Peyer's patch (tissue), 4 donors: Measurements from ENCODE around the gene APC2. TPM values are rescaled to one million over a fixed set of nuclear protein-coding genes. Genes with fewer than 3 reads are reported as not detected.
A peak's percentile ranks its signal among the peaks of the same experiment; 100 is the strongest.

Experiments used
- DNase-seq, 3 donors: peaks; one replicate each; pipeline ENCODE4 v3.0.0-alpha.2; 2017 to 2019
- H3K27ac ChIP-seq, 4 donors: fragments of 200-600 bp; sonication (generic); one replicate each; pipeline ENCODE4 v1.5.1; 2016 to 2019
- H3K27me3 ChIP-seq, 2 donors: fragments of 200-600 bp; sonication (generic); one replicate each; pipeline ENCODE4 v1.5.1; 2019
- H3K36me3 ChIP-seq, 3 donors: fragments of 200-600 bp; sonication (generic); one replicate each; pipeline ENCODE4 v1.5.1; 2016 to 2019
- H3K4me1 ChIP-seq, 4 donors: fragments of 200-600 bp; sonication (generic); one replicate each; pipeline ENCODE4 v1.5.1; 2016 to 2019
- H3K4me3 ChIP-seq, 4 donors: fragments of 200-600 bp; sonication (generic); 1 replicate in 3 of 4; 2 replicates in 1 of 4; pipeline ENCODE4 v1.5.1; 2016 to 2019; ENCODE audit warnings: mild to moderate bottlenecking in 1 of 4
- H3K9me3 ChIP-seq, 4 donors: fragments of 200-600 bp; sonication (generic); one replicate each; pipeline ENCODE4 v1.5.1; 2016 to 2019; ENCODE audit warnings: mild to moderate bottlenecking in 1 of 4
- CTCF ChIP-seq, 6 experiments: fragments of 450-650 bp in 4 of 6; fragments of 200-600 bp in 2 of 6; sonication (generic) in 1 of 6; IDR thresholded peaks; one replicate each; pipeline ENCODE4 v1.5.1; 2017 to 2019; ENCODE audit warnings: antibody characterized with exemption in 6 of 6, mild to moderate bottlenecking in 3 of 6, moderate library complexity in 1 of 6
- POLR2A ChIP-seq, 2 donors: fragments of 450-650 bp; IDR thresholded peaks; one replicate each; pipeline ENCODE4 v1.5.1; 2017; ENCODE audit warnings: antibody characterized with exemption in 2 of 2, mild to moderate bottlenecking in 2 of 2, moderate library complexity in 2 of 2
- total RNA-seq, 4 donors: library from RNA; depleted of rRNA; stranded (reverse); fragments of >200 nt; gene quantifications; one replicate each; pipeline ENCODE4 v1.1.0, GENCODE V29; 2016

Gene APC2
- total RNA-seq, 4 donors from 2014 or later, result 0.18 to 0.76 (median 0.27) TPM; not detected in 1

- TF ChIP-seq CTCF (IDR thresholded peaks at IDR 0.05), result no peak
- no peak for TF ChIP-seq POLR2A (IDR thresholded peaks at IDR 0.05)
- Histone ChIP-seq H3K27me3 (no peaks in the 10 kb centered on the region), H3K27ac (no peak overlapping the region), H3K9me3 (peaks cover 0 to 8% (median 0%) of the 10 kb centered on the region in 4 donors), H3K4me1 (peaks cover 3 to 30% (median 6%) of the 10 kb centered on the region in 4 donors), H3K4me3 (no peak overlapping the region), H3K36me3 (no peaks in the 10 kb centered on the region)
- no peak for DNase-seq
Observed at GRCh38 chr19:1505012-1505411, 55.1 kb downstream of the APC2 start.

- no peak for DNase-seq
- no peaks in the 10 kb centered on the region for H3K27me3 ChIP-seq
Observed at GRCh38 chr19:1505991-1506881, 56.3 kb downstream of the APC2 start.

GRCh38 chr19:1507192-1507660 lies 57.3 kb downstream of the APC2 start:
- H3K36me3 ChIP-seq, result no peaks in the 10 kb centered on the region
- no peak for DNase-seq
- no peaks in the 10 kb centered on the region for H3K27me3 ChIP-seq
- peaks cover 3 to 52% (median 6%) of the 10 kb centered on the region in 4 donors for H3K4me1 ChIP-seq
- peaks cover 0 to 8% (median 0%) of the 10 kb centered on the region in 4 donors for H3K9me3 ChIP-seq
- H3K4me3 ChIP-seq, result peak overlapping the region in 3 of 4 donors; percentile 38 to 54 (median 47)
- peak overlapping the region in 3 of 4 donors; percentile 65 to 89 (median 83) for H3K27ac ChIP-seq
- TF ChIP-seq POLR2A (IDR thresholded peaks at IDR 0.05), result no peak

More at GRCh38 chr19:1505991-1506881, 56.3 kb downstream of the APC2 start:
- no peak overlapping the region for H3K27ac ChIP-seq
- H3K4me3 ChIP-seq, result no peak overlapping the region
- H3K9me3 ChIP-seq, result peaks cover 0 to 8% (median 0%) of the 10 kb centered on the region in 4 donors
- peaks cover 3 to 42% (median 6%) of the 10 kb centered on the region in 4 donors for H3K4me1 ChIP-seq
- no peaks in the 10 kb centered on the region for H3K36me3 ChIP-seq
- TF ChIP-seq POLR2A (IDR thresholded peaks at IDR 0.05) (no peak), CTCF (IDR thresholded peaks at IDR 0.05) (no peak)

GRCh38 chr19:1507763-1508506 lies 58.0 kb downstream of the APC2 start:
- H3K27ac ChIP-seq, result peak overlapping the region; percentile 65 to 89 (median 77)
- peak overlapping the region; percentile 25 to 54 (median 42) for H3K4me3 ChIP-seq
- TF ChIP-seq POLR2A (IDR thresholded peaks at IDR 0.05), result no peak
- TF ChIP-seq CTCF (IDR thresholded peaks at IDR 0.05), result no peak
- H3K4me1 ChIP-seq, result peaks cover 3 to 53% (median 7%) of the 10 kb centered on the region in 4 donors
- peak; percentile 79 to 95 (median 94) for DNase-seq
- H3K9me3 ChIP-seq, result peaks cover 0 to 8% (median 0%) of the 10 kb centered on the region in 4 donors
- H3K27me3 ChIP-seq, result no peaks in the 10 kb centered on the region
- no peaks in the 10 kb centered on the region for H3K36me3 ChIP-seq

- H3K36me3 ChIP-seq, result no peaks in the 10 kb centered on the region
- H3K4me3 ChIP-seq, result peak overlapping the region in 3 of 4 donors; percentile 38 to 54 (median 47)
- TF ChIP-seq CTCF (IDR thresholded peaks at IDR 0.05), result no peak
- no peak for TF ChIP-seq POLR2A (IDR thresholded peaks at IDR 0.05)
- H3K9me3 ChIP-seq, result peaks cover 0 to 8% (median 0%) of the 10 kb centered on the region in 4 donors
- H3K27ac ChIP-seq, result peak overlapping the region in 3 of 4 donors; percentile 71 to 89 (median 83)
- DNase-seq, result no peak
- peaks cover 3 to 52% (median 7%) of the 10 kb centered on the region in 4 donors for H3K4me1 ChIP-seq
- peaks cover 0 to 3% of the 10 kb centered on the region in 2 donors for H3K27me3 ChIP-seq
Observed at GRCh38 chr19:1508507-1508856, 58.6 kb downstream of the APC2 start.
